Skeletal muscle cell (primary cell): ENCODE results near the gene GLB1L3.
"Not testable (repeated sequence)": the region's sequence is repeated elsewhere in the genome, so short reads cannot be mapped to it uniquely, and the experiment has no call there.

Source experiments
- DNase-seq: peaks from one replicate; pipeline ENCODE4 v3.0.0-alpha.2; 2010; ENCODE audit warnings: low read depth
- H3K4me3 ChIP-seq: 2 replicates; pipeline ENCODE4 v1.5.1; 2011; ENCODE audit warnings: low read depth, mild to moderate bottlenecking, control low read depth, low read length, moderate library complexity

Gene GLB1L3

GRCh38 chr11:134292661-134293060 is 16.5 kb downstream of the GLB1L3 start:
- no peak for DNase-seq
- H3K4me3 ChIP-seq, result no peak overlapping the region

GRCh38 chr11:134293119-134294113 is 17.2 kb downstream of the GLB1L3 start:
- DNase-seq, result no peak
- H3K4me3 ChIP-seq, result no peak overlapping the region

GRCh38 chr11:134294664-134295063 is 18.5 kb downstream of the GLB1L3 start:
- H3K4me3 ChIP-seq, result no peak overlapping the region
- DNase-seq, result no peak

GRCh38 chr11:134312223-134312622 is 36.0 kb downstream of the GLB1L3 start:
- no peak for DNase-seq
- H3K4me3 ChIP-seq, result no peak overlapping the region

- no peak overlapping the region for H3K4me3 ChIP-seq
- no peak for DNase-seq
Observed at GRCh38 chr11:134312807-134313206, 36.6 kb downstream of the GLB1L3 start.

GRCh38 chr11:134313379-134313778 is 37.2 kb downstream of the GLB1L3 start:
- no peak for DNase-seq
- no peak overlapping the region for H3K4me3 ChIP-seq

- H3K4me3 ChIP-seq, result no peak overlapping the region
- DNase-seq, result no peak
Observed at GRCh38 chr11:134313821-134314607, 37.8 kb downstream of the GLB1L3 start.

- no peak overlapping the region for H3K4me3 ChIP-seq
- no peak for DNase-seq
Observed at GRCh38 chr11:134317103-134317502, 40.9 kb downstream of the GLB1L3 start.

- H3K4me3 ChIP-seq, DNase-seq: not testable (repeated sequence)
Observed at GRCh38 chr11:134321373-134321772, 45.2 kb downstream of the GLB1L3 start.

- no peak overlapping the region for H3K4me3 ChIP-seq
- DNase-seq, result no peak
Observed at GRCh38 chr11:134322553-134322952, 46.4 kb downstream of the GLB1L3 start.

GRCh38 chr11:134328433-134328832 is 52.3 kb downstream of the GLB1L3 start:
- DNase-seq, result no peak
- no peak overlapping the region for H3K4me3 ChIP-seq

- peak overlapping the region; percentile 40 for H3K4me3 ChIP-seq
- DNase-seq, result no peak
Observed at GRCh38 chr11:134330611-134331353, 54.6 kb downstream of the GLB1L3 start.

GRCh38 chr11:134331354-134332188 is 55.4 kb downstream of the GLB1L3 start, which contains the start of gene GLB1L2:
Gene GLB1L2 (plus strand): TSS chr11:134331988. CDS start chr11:134332062, 74 bp downstream.
- DNase-seq, result no peak
- peak within 1 kb of the TSS; percentile 47 for H3K4me3 ChIP-seq

GRCh38 chr11:134332189-134332631 is 56.0 kb downstream of the GLB1L3 start:
- peak overlapping the region; percentile 47 for H3K4me3 ChIP-seq
- no peak for DNase-seq

GRCh38 chr11:134332782-134333181 is 56.6 kb downstream of the GLB1L3 start:
- no peak for DNase-seq
- no peak overlapping the region for H3K4me3 ChIP-seq

GRCh38 chr11:134333312-134333711 is 57.1 kb downstream of the GLB1L3 start:
- H3K4me3 ChIP-seq, result no peak overlapping the region
- DNase-seq, result no peak

GRCh38 chr11:134333946-134334345 is 57.8 kb downstream of the GLB1L3 start:
- DNase-seq, result no peak
- no peak overlapping the region for H3K4me3 ChIP-seq

GRCh38 chr11:134334796-134335571 is 58.8 kb downstream of the GLB1L3 start:
- no peak overlapping the region for H3K4me3 ChIP-seq
- DNase-seq, result no peak
